NCI-H187 (cell line): ENCODE results near the gene PAK3.

Experiments
- DNase-seq, 2 experiments: peaks; one replicate each; lab custom pipeline; 2025; lab: John Stamatoyannopoulos, UW

Gene PAK3

DNA sequence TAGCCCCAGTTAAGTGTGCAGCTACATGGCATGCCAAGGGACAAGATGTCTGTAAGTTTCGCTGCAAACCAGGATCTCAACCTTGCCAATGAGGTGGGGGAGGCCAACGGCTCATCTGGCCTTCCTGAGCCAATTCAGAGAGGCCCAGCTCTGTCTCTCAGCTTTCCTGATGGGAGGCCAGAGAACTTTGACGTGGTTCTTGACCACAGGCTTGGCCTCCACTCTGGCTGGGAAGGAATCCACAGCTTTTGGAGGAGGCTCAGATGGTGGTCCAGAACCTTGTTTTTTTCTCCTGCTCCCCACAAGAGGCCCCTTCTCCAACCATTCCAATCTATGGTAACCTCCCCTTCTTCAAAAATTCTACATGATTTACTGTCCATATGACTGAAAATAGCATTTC is 164.5 kb downstream of the PAK3 start:
- DNase-seq: no peak

DNA sequence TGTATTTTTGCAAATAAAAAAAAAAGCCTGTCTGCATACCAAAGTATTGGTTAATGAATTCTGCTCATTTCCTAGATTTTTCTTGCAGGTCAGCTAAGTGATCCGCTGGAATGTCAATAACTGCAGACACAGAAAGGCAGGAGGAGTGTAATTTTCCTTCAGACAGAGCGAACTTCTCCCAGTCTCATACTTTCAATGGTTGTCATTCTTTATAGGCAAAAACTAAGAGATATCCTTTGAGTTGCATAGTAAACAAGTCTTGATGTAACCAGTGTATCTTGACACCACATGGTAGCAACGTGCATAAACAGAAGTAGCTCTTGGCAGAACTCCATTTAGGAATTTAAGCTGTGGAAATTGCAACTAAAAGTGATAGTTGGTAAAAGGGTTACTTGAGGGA is 166.1 kb downstream of the PAK3 start:
- no peak for DNase-seq

DNA sequence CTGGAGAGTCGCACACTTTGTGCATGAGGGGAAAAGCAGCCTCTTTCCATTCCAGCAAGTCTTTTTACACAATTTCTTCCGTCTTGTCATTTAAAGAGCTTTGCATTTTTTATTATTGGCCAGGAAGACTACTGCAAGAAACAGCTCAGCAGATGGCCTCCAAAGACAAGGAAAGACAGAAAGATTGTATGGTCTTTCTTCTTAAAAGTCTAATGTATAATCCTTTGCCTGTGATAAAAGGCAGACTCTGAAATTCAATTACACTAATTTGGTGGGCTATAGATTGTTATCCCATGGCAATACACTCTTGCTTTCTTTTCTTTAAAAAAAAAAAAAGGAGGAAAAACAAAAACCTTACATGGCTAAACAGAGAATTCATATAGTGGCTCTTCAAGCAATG is 168.4 kb downstream of the PAK3 start:
- DNase-seq: no peak

DNA sequence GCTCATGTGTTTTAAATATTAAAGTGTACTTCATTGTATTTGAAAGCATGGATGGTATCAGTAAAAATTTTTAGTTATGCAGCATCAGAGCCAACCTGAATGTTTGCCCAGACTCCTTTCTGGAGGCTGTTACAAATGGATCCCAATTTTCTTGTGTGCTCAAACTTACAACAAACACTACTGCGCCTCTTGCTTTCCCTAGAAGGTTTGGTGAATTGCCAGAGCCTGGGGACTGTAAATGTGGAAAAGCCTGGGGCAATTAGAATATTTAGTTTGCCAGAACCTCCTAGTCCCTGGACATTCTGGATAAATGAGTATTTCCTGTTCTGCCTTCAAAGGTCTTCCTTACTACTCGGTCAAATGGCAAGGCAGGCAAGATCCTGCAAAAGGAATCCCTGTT is 169.5 kb downstream of the PAK3 start:
- no peak for DNase-seq

GRCh38 chrX:111268506-111268905 is 172.5 kb downstream of the PAK3 start:
- DNase-seq: no peak

DNA sequence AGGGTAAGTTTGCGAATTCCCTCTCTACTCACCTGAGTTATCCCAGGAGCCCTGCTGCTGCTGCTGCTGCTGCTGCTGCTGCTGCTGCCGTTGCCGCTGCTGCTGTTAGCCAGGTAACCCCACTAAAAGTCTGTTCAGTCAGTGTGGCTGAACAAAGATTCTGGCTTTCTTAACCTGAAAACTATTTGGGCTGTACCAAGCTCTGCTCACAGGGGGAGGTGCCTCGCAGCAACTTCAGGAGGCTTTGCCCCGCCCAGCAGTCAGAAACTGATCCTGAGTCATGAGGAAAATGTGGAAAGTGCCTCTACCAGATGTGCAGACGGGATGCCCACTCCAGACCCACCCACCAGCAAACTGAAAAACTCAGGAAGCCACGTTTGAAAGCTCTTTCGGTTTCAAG is 174.3 kb downstream of the PAK3 start, which contains the start of gene CAPN6:
Gene CAPN6, minus strand, starts transcription at position 145 of the 400 bp plus-strand sequence. CDS start 6,547 bp downstream, outside the sequence.
- no peak for DNase-seq
